Fibroblast of the conjunctiva (primary cell): ENCODE results near the gene AKAP6.

Experiments
- DNase-seq: peaks from one replicate; pipeline ENCODE4 v3.0.0-alpha.2; 2010; ENCODE audit warnings: low read depth

Gene AKAP6

DNA sequence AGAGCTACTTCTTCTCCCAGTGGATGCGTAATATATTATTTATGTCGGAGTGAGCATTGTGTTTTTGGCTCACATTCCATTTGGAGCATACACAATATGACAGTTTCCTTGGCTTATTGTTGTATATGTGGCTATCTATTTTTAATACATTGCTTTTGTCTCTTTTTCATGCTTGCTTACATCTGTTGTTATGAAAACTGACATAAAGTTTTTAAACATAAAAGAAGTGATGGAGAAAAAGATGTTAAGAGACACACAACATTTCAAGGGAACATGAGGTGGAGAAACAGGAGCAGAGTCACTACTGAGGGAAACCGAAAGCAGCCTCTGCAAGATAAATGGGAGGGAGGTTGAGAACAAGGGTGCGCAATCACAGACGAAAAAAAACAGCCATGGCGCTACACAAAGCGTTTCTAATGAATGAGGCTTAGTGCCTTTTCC is 381.2 kb downstream of the AKAP6 start:
- no peak for DNase-seq

DNA sequence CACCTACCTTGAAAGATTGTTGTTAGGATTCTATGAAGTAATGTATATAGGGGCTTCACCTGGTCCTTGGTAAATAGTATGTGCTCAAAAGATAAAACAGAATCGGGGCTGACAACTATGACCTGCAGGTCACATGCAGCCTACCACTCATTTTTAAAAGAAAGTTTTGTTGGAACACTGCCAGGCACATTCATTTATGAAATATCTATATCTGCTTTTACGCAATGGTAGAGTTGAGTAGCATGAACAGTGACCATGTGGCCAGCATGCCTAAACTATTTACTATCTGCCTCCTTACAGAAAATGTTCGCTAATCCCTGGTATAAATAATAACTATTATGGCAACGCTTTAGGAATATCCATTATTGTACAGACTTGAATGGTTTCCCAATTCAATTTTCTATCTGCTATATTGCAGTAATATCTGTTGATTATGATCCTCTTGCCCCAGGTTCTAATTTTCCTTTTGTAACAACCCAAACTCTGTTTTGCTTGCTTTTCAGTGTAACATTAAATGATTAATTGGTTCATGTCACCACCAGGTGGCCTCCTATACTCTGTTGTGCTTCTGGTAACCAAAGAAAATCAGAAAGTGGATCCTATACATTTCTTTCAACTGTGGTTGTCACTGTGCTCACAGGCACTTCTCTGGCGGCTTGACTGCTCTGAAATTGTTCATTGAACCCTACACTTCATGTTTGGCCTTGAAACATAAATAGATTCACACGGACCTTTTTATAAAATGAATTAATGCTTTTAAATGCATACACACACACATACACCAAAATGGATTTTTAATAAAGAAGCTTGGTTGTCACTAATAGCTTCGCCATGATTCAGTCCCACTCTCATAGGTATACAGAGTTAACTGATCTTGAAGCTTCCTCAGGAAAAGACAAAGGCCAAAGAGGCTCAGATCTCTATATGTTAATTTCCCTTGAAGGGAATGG is 381.9 kb downstream of the AKAP6 start:
- peak; percentile 32 for DNase-seq

DNA sequence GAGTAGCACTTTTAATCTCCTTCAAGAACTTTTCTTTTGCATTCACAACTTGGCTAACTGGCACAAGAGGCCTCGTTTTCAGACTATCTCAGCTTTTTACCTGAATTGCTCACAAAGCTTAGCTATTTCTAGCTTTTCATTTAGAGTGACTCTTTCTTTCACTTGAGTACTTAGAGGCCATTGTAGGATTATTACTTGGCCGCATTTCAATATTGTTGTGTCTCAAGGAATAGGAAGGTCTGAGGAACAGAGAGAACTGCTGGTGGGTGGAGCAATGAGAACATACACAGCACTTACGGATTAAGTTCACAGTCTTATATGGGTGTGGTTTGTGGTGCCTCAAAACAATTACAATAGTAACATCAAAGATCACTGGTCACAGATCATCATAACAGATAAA is 384.8 kb downstream of the AKAP6 start:
- DNase-seq = no peak

DNA sequence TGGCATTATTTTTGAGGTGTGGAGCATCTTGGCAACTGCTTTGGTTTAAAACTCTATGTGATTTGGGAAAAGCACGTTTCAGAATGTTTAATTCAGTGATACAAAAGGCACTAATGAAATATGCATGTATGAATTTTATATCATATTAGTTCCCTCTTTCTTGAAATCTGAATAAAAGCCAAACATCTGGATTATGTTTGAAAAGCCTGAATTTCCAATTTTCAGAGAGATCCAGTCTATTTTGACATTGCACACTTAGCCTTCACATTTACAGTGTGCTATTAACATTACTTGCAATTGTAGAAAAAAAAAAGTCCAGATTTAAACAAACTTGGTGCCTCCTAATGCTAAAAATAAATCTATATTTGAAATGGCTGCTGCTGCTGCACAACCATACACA is 390.5 kb downstream of the AKAP6 start:
- no peak for DNase-seq

DNA sequence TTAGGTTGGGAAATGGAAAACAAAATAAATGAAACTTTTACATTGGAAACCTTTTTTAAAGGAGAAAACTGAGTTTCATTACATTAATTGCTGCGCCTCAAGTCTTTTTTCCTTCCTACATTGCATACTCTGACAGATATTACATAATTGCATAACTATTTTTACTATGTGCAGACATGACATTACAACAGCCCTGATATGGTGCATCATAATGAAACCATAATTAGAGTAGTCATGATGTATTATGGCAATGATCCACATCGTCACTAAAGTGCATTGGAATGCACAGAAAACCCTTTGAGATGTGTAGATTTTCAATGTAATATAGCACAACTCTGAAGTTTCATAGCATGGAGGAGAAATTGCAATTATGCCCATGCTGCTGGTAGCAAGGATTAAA is 391.8 kb downstream of the AKAP6 start:
- DNase-seq = no peak

DNA sequence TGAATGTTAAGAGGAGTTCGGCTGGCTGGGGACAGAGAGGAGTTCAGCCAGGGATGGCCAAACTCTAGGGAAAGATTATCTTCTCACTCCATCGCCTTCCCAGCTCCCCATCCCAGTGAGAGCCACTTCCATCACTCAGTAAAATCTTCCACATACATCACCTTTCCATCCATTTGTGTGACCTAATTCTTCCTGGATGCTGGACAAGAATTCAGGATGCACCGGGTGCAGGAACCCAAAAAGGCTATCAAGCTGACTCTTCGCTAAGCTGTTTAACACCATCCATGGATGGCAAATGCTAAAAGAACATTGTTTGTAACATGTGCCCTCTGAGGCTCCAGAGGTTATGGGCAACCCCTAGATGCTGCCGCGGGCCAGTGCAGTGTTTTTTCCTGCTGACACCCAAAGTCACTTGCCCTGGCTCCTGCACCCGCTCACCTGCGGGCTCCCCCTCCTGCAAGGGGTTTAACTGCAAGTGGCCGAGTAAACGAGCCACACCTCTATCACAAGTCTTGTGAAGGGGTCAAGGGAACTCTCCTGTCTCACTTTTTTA is 393.6 kb downstream of the AKAP6 start:
- DNase-seq = no peak

DNA sequence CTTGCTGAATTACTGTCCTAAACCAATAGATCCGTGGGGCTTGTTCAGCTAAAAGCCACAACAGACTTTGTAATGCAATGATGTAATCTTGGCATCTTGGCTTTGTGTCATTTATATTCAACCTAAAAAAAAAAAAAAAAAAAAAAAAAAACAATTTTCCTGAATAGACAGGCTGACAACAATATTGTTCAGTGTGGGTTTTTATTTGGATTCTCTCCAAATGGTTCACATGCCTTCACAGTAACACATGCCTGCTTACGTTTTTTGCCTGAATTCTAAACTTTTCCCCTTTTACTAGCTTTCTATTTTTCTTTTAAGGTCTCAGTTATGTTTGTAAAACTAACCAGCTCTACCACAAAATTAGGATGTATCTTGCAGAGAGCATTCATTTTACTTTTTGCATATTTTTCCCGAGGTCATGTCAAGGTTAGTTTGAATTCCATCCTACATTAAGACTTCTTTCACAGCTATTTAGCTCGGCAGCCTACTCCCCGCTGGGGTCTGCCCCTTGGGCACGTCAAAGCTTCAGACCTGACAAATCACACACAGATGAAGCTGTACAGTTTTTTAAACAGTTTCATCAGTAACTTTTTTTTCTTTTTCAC is 395.9 kb downstream of the AKAP6 start:
- peak; percentile 37 for DNase-seq

DNA sequence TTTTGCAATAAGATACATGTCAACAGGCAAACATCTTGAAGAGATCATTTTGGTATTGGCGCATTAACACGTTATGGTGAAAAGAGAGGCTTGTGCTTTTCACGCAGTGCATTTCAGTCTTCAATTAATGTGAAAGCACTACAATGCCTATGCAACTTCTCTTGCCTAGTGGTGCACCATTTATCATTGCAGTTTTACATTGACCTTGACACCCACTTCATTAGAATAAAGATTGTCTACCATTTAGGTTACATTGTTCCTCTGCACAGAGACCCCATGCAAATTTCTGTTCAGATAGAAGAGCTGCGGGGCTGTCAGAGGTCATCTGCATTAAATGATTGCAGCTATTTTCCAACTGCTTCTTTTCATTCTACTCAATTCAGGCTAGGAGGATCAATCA is 397.4 kb downstream of the AKAP6 start:
- no peak for DNase-seq

DNA sequence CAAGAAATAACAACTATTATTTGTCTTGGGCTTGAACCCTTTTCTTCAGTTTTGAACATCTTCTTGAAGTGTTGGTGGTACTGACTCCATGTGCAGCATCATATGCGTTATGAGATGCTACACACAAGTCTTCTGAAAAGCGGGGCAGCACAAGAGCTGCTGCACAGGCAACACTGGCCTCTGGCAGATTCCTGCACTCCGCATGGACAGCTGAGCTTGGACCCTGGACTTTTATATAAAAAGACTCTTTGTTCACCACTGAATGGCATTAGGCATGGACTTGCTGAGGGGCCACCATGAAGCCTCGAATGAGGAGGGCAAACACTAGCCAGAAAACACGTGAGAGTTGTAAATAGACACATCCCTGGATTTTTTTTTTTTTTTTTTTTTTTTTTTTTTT is 398.7 kb downstream of the AKAP6 start:
- no peak for DNase-seq

DNA sequence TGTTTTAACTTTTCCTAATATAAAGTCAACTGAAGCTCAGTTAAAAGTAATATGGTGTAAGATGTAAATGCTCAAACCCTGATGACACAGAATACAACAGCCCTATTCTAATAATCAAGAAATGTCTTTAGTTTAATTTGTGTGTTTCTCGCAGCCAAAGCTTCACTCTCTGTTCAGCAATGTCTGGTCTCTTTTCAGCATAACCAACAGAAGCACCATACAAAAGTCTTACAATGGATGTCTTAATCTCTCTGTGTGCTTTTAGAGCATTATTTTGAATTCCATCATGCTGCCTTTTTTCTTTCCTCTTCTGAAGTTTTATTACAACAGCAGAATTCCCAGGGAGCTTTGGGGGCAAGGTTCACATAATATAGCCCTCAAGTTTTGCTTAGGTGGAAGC is 399.4 kb downstream of the AKAP6 start:
- DNase-seq = no peak

DNA sequence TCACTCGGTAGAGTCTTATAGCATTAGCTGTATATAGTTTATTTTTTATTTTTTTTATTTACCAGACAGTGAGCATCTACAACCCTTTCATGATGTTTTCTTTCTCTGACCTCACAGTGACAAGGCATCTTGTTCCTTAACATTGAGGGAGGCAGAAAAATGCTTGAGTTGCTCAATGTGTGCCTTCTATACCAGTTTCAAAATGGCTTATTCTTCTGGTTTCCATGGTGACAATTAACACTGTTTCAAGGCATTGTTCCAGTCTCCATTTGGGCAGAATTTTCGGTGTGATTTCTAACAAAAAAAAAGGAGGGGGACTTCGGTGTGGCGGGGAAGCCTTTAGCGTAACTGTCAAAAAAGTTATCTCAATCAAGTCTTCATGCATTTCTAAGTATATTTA is 399.9 kb downstream of the AKAP6 start:
- no peak for DNase-seq

DNA sequence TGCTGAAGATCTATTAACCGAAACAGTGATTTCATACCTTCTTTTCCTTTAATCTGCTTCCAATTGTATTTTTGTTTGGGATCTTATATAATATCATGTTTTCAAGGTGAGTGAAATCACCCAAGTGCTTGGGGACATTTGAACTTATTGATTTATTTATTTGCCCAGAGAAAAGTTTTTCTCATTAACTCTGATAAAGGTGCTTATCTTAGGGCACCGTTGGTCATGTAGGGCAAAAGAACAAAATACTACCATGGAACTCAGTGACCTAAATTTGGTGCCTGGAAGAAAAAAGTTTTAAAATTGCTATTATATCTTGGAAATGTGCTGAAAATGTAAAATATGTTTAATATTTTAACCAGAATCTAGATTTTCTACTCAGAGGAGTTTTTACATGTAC is 402.2 kb downstream of the AKAP6 start:
- DNase-seq = no peak

DNA sequence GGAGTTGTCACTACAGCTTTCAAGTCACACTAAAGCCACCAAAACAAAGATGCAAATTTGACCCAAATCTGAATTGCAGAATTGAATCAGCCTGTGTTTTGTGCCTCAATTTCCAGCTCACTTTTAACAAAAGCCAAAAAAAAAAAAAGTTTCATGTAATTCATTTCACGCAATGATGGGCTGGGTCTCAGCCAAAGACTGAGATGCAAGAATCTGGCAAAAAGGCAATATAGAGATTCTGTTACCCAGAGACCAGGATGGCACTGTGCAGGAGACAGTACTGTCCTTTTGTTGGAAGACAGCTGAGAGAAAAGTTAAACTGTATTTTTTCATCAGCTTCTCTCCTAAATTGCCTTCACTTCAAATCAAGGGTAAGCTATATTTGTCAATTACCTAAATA is 403.9 kb downstream of the AKAP6 start:
- no peak for DNase-seq

DNA sequence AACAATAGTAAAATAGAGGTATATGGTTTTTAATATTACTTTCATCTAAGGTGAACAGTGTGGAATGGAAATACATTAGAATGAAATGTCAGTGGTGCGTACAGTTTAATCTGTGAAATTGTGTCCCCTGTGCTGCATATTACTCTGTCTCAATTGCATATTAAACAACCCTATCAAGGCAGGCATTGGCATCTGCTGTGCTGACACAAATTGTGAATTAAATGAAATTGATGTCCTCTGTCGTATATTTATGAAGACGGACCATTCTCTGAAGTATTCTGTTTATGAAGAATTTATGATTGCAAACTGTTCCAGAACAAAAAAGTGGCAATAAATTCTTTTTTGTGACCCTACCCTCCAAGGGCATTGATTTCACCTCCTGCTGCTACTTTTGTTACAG is 405.2 kb downstream of the AKAP6 start:
- no peak for DNase-seq

DNA sequence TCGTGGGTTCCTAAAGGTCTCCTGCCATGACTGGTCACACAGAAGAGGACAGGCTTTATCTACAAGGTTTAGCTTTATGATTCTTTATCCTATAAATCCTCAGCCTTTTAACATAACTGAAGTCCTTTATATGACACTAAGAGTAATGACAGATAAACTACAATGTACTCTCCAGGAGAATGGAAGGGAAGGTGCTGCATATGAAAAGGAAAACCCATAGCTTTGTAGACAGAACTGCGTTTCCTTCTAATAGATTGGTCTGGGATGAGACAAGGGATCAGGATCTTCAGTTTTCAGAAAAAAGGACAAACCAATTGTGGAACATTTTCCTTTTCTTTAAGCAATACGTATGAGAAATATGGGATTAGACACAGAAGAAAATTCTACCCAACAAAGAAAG is 408.5 kb downstream of the AKAP6 start:
- DNase-seq = no peak

DNA sequence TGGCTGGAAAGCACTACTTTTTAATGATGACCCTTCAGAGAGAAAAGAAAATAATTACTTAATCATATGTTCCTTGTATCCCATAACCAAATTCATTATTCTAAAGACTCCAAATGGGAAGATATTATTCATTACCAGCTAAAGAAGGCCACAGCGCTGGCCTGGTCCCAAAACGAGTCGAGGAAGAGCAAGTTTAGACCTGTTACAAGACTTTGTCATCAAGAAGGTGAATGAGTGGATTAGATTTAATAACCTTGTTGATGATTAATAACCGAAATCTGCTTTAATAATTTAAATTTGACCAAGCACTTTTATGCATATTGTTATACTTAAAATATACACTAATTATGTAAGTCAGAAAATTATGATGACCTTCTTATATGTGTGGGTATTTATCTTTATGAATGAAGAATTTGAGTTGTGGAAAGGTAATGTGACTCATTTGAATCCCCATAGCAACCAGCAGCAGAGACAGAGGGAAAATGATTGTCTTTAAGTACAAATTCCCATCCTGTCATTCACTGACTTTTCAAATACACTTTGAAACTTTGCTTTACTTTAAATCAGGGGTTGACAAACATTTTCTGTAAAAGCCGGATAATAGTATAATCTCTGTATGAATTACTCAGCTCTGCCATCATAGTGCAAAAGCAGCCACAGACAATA is 409.2 kb downstream of the AKAP6 start:
- DNase-seq = no peak

DNA sequence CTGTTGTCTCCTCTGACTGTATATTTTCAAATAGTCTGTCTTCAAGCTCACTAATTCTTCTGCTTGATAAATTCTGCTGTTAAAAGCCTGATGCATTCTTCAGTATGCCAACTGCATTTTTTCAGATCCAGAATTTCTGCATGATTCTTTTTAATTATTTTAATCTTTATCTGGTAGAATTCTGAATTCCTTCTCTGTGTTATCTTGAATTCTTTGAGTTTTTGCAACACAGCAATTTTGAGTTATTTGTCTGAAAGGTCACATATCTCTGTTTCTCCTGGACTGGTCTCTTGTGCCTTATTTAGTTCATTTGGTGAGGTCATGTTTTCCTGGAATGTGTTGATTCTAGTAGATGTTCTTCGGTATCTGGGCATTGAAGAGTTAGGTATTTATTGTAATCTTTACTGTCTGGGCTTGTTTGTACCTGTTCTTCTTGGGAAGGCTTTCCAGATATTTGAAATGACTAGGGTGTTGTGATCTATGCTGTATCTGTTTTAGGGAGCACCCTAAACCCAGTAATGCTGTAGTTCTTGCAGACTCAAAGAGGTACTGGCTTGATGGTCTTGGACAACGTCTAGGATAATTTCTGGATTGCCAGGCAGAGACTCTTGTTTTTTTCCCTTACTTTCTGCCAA is 415.8 kb downstream of the AKAP6 start:
- DNase-seq = no peak

DNA sequence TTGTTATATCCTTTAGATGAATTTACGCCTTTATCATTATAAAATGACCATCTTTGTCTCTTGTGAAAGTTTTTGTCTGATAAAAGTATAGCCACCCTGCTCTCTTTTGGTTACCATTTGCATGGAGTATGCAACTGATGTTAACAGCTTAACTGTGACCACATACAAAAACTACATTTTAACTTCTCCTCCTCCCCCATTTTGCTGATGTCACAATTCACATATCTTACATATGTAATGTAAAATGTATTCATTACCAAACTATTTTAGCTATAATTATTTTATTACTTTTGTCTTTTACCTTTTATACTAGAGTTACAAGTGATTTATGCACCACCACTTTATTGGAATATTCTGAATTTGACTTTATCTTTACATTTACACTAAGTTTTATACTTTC is 425.1 kb downstream of the AKAP6 start:
- no peak for DNase-seq

DNA sequence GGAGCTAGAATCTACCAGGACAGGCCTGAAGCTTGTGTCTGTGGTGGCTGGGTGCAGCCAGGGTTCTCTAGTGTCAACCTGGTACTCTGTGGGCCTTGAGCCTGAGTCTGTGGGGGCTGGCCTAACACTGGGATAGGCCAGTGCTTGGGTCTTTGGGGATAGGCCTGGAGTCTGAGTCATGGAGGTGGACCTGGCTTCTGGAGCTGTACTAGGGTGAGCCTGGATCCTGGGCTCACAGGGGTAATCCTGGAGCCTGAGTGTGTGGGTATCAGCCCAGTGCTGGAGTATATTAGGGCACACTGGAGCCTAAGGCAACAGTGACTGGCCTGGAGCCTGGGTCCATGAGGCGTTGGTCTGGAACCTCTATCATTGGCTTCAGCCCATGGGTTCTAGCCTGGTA is 427.1 kb downstream of the AKAP6 start:
- no peak for DNase-seq

DNA sequence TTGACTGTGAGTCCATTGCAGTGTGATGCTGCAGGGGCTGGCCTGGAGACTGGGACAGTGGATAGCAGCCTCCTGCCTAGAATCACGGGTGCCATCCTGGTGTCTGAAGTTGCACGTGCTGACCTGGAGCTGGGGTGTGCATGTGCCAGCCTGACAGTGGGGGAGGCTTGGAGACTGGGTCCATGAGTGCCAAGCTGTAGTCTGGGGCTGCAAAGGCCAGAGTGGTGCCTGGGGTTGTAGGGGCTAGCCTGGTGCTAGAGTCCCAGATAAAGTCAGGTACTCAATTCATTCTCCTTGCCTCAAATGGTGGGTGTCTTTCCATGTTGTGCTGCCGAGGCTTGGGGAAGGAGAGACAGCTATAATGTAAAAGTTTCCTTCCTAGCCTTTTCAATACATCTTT is 427.7 kb downstream of the AKAP6 start:
- DNase-seq = no peak

DNA sequence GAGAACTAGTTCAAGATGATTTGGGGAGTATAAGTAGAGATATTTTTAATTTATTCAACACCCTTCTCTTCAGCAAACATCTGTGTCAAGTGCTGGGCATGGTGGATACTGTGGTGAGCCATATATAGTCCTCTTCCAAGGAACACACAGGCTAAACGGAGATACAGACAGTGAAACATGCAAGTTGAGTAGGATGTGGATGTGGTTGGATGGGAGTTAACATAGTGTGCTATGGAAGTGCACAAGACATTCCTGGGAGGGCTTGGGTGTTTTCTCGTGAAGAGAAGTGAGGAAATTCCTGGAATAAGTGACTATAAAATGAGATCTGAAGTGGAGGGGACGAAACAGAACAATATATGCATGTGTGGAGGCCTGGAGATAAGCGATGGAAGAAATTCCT is 428.5 kb downstream of the AKAP6 start:
- no peak for DNase-seq

DNA sequence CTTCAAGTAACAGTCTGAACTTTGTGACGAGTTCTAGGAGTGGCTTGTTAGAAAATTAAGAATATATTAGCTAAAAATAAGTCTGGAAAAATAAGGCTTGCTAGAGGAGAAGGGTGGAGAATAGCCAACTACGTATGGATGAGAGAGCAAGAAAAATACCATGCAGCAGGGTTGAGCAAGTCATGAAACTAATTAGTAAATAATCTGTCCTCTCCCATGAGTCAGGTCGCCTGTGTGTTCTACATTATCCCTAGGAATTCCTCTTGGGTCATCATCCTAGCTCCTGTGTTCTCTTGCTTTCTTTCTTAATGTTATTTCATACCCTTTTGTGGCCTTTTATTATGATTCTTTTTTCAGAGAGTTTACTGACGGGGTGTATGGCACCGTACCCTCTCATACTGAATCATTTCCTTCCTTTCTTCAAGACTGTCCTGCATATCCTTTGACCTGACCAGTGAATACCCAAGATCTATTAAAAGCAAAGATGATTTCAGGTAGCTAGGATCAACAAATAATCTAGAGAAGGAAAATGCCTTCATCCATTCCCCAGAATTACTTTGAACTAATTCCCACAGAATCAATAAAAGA is 432.4 kb downstream of the AKAP6 start:
- no peak for DNase-seq
